GM12874 (cell line): Measurements from ENCODE around the gene METTL18.

Experiments
- CTCF ChIP-seq: IDR thresholded peaks from 2 replicates; pipeline ENCODE4 v1.5.1; 2011; ENCODE audit warnings: low read depth, mild to moderate bottlenecking, control low read depth, low read length, moderate library complexity; ENCODE audit not compliant: insufficient read depth

METTL18 gene

GRCh38 chr1:169762699-169763098 lies 32.0 kb downstream of the METTL18 start:
- no peak for TF ChIP-seq CTCF

GRCh38 chr1:169759038-169759437 lies 35.7 kb downstream of the METTL18 start:
- no peak for TF ChIP-seq CTCF

GRCh38 chr1:169753549-169753948 lies 41.2 kb downstream of the METTL18 start:
- TF ChIP-seq CTCF: no peak

- TF ChIP-seq CTCF: no peak
Measured at GRCh38 chr1:169750041-169750440, 44.7 kb downstream of the METTL18 start.

- no peak for TF ChIP-seq CTCF
Measured at GRCh38 chr1:169746550-169746949, 48.2 kb downstream of the METTL18 start.

- TF ChIP-seq CTCF: no peak
Measured at GRCh38 chr1:169745015-169745861, 49.5 kb downstream of the METTL18 start.
